NCI-H1436 (cell line): ENCODE data around the gene SULT1A3.
"Not testable (repeated sequence)": the region's sequence is repeated elsewhere in the genome, so short reads cannot be mapped to it uniquely, and the experiment has no call there.

Experiments used
- DNase-seq: peaks from one replicate; lab custom pipeline; 2025; lab: John Stamatoyannopoulos, UW

SULT1A3 gene

DNA sequence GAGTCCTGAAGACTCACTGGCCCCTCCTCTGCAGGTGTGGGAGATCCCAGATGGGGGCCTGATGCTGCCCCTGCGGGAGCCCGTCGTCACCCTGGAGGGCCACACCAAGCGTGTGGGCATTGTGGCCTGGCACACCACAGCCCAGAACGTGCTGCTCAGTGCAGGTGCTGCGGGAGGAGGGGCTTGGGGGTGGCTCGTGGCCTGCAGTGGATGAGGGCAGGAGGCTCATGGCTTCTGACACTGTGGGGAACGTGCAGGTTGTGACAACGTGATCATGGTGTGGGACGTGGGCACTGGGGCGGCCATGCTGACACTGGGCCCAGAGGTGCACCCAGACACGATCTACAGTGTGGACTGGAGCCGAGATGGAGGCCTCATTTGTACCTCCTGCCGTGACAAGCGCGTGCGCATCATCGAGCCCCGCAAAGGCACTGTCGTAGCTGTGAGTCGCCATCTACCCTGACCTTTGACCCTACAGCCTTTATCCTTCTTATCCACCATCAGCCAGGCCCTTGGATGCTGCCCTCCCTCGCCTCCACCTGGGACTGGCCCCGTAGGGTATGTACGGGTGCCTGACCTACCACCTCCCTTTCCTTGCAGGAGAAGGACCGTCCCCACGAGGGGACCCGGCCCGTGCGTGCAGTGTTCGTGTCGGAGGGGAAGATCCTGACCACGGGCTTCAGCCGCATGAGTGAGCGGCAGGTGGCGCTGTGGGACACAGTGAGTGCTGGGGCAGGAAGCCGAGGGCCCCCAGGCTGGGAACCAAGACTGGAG is 12.1 kb upstream of the SULT1A3 start:
- no peak for DNase-seq

DNA sequence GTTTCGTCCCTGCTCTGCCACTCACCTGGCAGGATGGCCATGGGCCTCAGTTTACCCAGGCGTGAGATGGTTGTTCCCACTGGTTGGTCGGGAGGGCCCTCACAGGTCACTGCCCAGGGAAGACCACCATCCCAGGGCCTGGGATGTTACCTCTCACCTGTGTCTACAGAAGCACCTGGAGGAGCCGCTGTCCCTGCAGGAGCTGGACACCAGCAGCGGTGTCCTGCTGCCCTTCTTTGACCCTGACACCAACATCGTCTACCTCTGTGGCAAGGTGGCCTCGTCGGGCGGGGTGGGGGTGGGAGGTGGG is 11.5 kb upstream of the SULT1A3 start:
- no peak for DNase-seq

DNA sequence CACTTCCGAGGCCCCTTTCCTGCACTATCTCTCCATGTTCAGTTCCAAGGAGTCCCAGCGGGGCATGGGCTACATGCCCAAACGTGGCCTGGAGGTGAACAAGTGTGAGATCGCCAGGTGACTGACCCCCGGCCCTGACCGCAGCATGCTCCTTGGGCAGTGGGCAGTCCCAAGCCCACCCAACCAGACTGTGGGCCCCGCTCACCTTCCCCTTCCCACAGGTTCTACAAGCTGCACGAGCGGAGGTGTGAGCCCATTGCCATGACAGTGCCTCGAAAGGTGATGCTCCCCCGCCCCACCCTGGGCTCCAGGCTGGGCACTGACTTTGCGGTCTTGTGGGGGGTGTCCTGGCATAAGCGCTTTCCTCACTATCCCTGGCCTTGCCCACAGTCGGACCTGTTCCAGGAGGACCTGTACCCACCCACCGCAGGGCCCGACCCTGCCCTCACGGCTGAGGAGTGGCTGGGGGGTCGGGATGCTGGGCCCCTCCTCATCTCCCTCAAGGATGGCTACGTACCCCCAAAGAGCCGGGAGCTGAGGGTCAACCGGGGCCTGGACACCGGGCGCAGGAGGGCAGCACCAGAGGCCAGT is 11.0 kb upstream of the SULT1A3 start:
- DNase-seq, result no peak

GRCh38 chr16:30191158-30191557 is 7.9 kb upstream of the SULT1A3 start:
- DNase-seq, result not testable (repeated sequence)

GRCh38 chr16:30193098-30193497 is 6.0 kb upstream of the SULT1A3 start:
- not testable (repeated sequence) for DNase-seq

GRCh38 chr16:30193615-30194014 is 5.4 kb upstream of the SULT1A3 start, which contains the start of the genes BOLA2B and SLX1A:
BOLA2B (minus strand) TSS chr16:30193666; CDS start chr16:30193595, 71 bp downstream.
SLX1A (plus strand) TSS chr16:30193875; CDS start chr16:30194085, 210 bp downstream.
- not testable (repeated sequence) for DNase-seq

DNA sequence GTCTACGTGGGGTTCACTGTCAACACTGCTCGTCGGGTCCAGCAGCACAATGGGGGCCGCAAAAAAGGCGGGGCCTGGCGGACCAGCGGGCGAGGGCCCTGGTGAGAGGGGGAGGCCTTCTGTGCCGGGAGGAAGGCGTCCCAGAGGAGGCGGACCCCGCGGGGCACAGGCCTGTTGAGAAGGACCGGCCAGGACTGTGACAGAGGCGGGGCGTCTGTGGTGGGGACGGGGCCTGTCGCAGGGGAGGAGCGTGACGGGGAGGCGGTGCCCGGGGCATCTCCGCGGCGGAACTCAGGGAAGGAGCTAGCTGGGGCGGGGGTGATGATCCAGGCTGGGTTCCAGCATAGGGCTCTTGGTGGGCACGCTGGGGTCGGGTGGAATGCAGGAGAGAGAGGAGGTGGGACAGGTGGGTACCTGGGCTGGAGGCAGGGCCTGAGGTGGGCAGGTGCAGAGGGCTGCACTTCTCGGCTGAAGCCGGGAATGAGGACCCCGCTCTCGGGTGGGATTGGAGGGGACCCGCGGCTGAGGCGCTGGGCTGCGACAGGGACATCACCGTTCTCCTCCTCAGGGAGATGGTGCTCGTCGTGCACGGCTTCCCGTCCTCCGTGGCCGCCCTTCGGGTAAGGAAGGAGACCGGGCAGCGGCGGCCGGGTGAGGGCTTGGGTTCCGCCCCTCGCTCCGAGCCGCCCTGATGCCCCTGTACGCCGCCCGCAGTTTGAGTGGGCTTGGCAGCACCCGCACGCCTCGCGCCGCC is 4.7 kb upstream of the SULT1A3 start:
- not testable (repeated sequence) for DNase-seq

- not testable (repeated sequence) for DNase-seq
Observed at GRCh38 chr16:30197001-30197400, 2.1 kb upstream of the SULT1A3 start.

GRCh38 chr16:30199608-30200343 is 721 bp downstream of the SULT1A3 start:
- DNase-seq, result not testable (repeated sequence)

DNA sequence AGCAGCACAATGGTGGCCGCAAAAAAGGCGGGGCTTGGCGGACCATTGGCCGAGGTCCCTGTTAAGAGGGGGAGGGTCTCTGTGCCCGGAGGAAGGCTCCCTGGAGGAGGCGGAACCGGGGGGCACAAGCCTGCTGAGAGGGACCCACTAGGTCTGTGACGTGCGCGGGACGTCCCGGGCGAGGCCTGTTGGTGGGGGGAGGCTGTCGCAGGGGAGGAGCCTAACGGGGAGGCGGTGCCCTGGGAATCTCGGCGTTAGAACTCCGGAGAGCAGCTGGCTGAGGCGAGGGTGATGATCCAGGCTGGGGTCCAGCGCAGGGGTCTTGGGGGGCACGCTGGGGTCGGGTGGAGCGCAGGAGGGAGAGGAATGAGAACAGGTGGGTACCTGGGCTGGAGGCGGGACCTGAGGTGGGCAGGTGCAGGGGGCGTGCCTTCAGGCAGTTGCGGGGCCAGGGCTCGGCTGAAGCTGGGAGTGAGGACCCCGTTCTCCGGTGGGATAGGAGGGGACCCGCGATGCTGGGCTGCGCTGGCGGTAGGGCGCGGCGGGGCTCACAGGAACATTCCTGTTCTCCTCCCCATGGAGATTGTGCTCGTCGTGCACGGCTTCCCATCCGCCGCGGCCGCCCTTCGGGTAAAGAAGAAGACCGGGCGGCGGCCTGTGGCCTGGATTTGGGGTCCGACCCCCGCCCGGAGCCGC is 6.6 kb downstream of the SULT1A3 start:
- not testable (repeated sequence) for DNase-seq

DNA sequence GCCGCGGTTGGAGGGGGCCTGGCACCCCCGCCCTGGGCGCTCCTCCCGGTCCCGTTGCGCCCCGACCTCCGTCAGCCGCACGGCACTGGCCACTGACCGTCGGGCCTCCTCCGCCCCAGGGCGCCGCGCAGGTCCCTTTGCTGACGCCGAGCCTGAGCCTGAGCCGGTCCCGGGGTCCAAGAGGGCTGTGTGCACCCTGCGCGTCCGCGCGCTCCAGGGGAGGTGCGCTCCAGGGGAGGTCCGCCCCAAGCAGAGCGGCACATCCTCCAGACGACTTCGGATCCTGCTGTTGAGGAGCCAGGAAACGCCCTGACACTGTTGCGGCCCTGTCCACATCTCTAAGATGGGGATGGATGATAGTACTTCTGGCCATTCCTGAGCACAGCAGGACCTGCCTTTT is 7.2 kb downstream of the SULT1A3 start:
- DNase-seq, result not testable (repeated sequence)

DNA sequence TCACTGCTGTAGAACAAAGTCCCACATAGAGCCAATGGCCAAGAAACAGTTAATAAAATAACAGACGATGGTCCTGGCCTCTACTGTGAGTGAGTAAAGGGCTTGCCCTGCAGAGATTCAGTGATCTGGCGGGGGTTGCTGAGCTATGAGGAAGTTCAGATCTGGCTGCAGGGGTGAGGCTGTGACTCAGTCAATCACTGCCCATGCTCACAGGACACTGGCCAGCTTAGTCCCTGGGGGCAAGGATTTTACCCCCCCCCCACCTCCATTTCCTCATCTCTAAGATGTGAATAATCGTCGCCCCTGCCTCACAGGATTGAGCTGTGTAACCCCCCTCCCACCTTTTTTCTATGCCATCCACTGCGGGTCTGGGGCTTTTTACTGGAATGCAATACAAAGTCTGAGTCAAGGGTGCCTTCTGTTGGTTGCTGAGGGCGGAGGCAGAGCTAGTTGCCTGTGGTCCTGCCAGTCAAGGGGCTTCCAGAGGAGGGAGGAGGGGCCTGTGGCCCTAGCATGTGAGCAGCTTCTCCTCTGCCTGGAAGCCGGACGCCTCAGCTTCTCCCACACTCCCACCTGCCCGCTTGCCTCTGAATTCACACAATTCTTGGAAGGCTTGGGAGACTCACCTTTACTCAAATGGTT is 8.1 kb downstream of the SULT1A3 start:
- not testable (repeated sequence) for DNase-seq

DNA sequence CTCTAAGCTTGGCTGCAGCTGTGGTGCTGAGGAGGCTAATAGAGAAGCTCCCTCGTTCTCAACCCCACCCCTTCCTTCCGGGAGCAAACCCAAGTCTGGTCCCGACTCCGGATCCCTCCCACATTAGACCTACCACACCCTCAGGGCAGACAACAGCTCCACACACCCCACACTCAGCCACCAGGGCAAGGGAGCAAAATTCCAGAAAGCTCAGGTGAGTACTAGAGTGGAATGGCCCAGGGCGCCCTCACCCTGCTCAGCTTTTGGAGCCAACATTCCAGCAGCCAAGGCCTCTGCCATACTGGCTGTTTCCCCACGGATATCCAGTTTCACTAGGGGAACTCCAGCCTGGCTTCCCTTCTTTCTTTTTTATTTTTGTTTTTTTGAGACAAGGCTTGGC is 10.0 kb downstream of the SULT1A3 start:
- DNase-seq, result not testable (repeated sequence)

DNA sequence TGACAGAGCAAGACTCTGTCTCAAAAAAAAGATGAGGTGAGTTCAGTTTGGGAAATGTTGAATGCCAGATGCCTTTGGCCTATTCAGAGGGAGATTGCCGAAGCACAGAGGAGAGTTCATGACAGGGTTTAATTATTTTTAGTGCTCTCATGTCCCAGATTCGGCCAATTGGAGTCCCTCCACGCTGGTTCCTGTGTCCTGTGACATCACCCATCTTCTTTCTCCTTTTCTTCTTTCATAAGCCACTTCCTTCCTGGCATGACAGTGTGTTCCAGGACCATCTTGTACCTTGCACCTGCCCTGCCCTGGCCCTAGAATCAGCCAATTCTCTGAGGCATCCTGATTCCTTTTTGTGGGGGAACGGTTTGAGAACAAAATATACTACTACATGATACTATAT is 12.4 kb downstream of the SULT1A3 start:
- DNase-seq, result not testable (repeated sequence)

- not testable (repeated sequence) for DNase-seq
Observed at GRCh38 chr16:30217082-30217481, 18.0 kb downstream of the SULT1A3 start.

- not testable (repeated sequence) for DNase-seq
Observed at GRCh38 chr16:30248379-30248778, 49.3 kb downstream of the SULT1A3 start, which contains the start of gene NPIPB13. NPIPB13 (minus strand) TSS chr16:30248479; CDS start chr16:30245573, 2,906 bp downstream.
